Thoracic aorta (tissue), 2 donors: ENCODE measurements around the gene P2RX3. TPM values are rescaled to one million over a fixed set of nuclear protein-coding genes. Genes with fewer than 3 reads are reported as not detected.
A peak's percentile ranks its signal among the peaks of the same experiment; 100 is the strongest.

Experiments
- ATAC-seq: fragments of 150-250 bp; one replicate; pipeline ENCODE4 v1.8.0; 2017; ENCODE audit warnings: low read depth; ENCODE audit not compliant: insufficient number of reproducible peaks, low FRiP score
- DNase-seq: peaks from one replicate; pipeline ENCODE4 v3.0.0-alpha.2; 2020; ENCODE audit warnings: low spot score
- H3K27ac ChIP-seq, 2 donors: fragments of 200-600 bp; sonication (generic); 1 replicate in 1 of 2; 2 replicates in 1 of 2; pipeline ENCODE4 v1.5.1; 2016; ENCODE audit warnings: mild to moderate bottlenecking in 2 of 2, moderate library complexity in 2 of 2
- H3K27me3 ChIP-seq: fragments of 200-600 bp; sonication (generic); replicated peaks from 2 replicates; pipeline ENCODE4 v1.6.0; 2016; ENCODE audit warnings: mild to moderate bottlenecking; ENCODE audit not compliant: insufficient read depth
- H3K36me3 ChIP-seq: fragments of 200-600 bp; sonication (generic); one replicate; pipeline ENCODE4 v1.5.1; 2016
- H3K4me1 ChIP-seq, 2 donors: fragments of 200-600 bp; sonication (generic); 1 replicate in 1 of 2; 2 replicates in 1 of 2; pipeline versions ENCODE4 v1.5.1 to v1.6.0; 2016; ENCODE audit warnings: low read depth in 2 of 2, mild to moderate bottlenecking in 1 of 2; ENCODE audit not compliant: control insufficient read depth in 1 of 2
- H3K4me3 ChIP-seq: fragments of 200-600 bp; sonication (generic); 2 replicates; pipeline ENCODE4 v1.5.1; 2016; ENCODE audit warnings: mild to moderate bottlenecking
- H3K9me3 ChIP-seq: fragments of 200-600 bp; sonication (generic); 2 replicates; pipeline ENCODE4 v1.5.1; 2016
- CTCF ChIP-seq: fragments of 200-600 bp; sonication (generic); IDR thresholded peaks from one replicate; pipeline ENCODE4 v1.5.1; 2019; ENCODE audit warnings: antibody characterized with exemption
- total RNA-seq, 2 donors: library from RNA; depleted of rRNA; stranded (reverse); fragments of >200 nt; gene quantifications; one replicate each; pipeline versions ENCODE4 v1.1.0 to v1.2.3, GENCODE V29; 2016

The P2RX3 gene
- total RNA-seq, 2 donors from 2014 or later: not detected

- H3K27me3 ChIP-seq: no peaks in the 10 kb centered on the region
- peak overlapping the region; percentile 89 for H3K4me3 ChIP-seq
- peaks cover 17% of the 10 kb centered on the region for H3K36me3 ChIP-seq
- H3K9me3 ChIP-seq: no peaks in the 10 kb centered on the region
- ATAC-seq (no peak), DNase-seq (no peak)
- H3K4me1 ChIP-seq: peaks cover 10 to 48% of the 10 kb centered on the region in 2 donors
- peak overlapping the region; percentile 83 to 90 for H3K27ac ChIP-seq
- TF ChIP-seq CTCF: no peak
Observed at GRCh38 chr11:57323855-57324153, 14.3 kb upstream of the P2RX3 start.

GRCh38 chr11:57324154-57324885 is 13.8 kb upstream of the P2RX3 start:
- Histone ChIP-seq H3K27me3 (no peaks in the 10 kb centered on the region), H3K9me3 (no peaks in the 10 kb centered on the region), H3K4me3 (peak overlapping the region; percentile 89), H3K27ac (peak overlapping the region; percentile 85 to 90), H3K4me1 (peaks cover 10 to 43% of the 10 kb centered on the region in 2 donors), H3K36me3 (peaks cover 20% of the 10 kb centered on the region)
- ATAC-seq (no peak), DNase-seq (no peak)
- no peak for TF ChIP-seq CTCF

- no peak for TF ChIP-seq CTCF
- peak within 1 kb of the TSS; percentile 85 to 90 for H3K27ac ChIP-seq
- H3K36me3 ChIP-seq: peaks cover 26% of the 10 kb centered on the region
- no peaks in the 10 kb centered on the region for H3K9me3 ChIP-seq
- H3K4me1 ChIP-seq: peaks cover 10 to 37% of the 10 kb centered on the region in 2 donors
- DNase-seq (peak; percentile 93), ATAC-seq (peak; percentile 55)
- H3K4me3 ChIP-seq: peak within 1 kb of the TSS; percentile 89
- no peaks in the 10 kb centered on the region for H3K27me3 ChIP-seq
Observed at GRCh38 chr11:57324886-57325734, 13.0 kb upstream of the P2RX3 start, which contains the start of gene TNKS1BP1. Gene TNKS1BP1, minus strand, starts transcription at chr11:57324952. Its CDS starts 3,067 bp downstream, at chr11:57321885.

- TF ChIP-seq CTCF: no peak
- DNase-seq: no peak
- H3K4me1 ChIP-seq: peaks cover 10 to 31% of the 10 kb centered on the region in 2 donors
- peak overlapping the region; percentile 85 to 90 for H3K27ac ChIP-seq
- no peak for ATAC-seq
- no peaks in the 10 kb centered on the region for H3K9me3 ChIP-seq
- peaks cover 28% of the 10 kb centered on the region for H3K36me3 ChIP-seq
- peak overlapping the region; percentile 89 for H3K4me3 ChIP-seq
- no peaks in the 10 kb centered on the region for H3K27me3 ChIP-seq
Observed at GRCh38 chr11:57325735-57326048, 12.5 kb upstream of the P2RX3 start.

- DNase-seq: no peak
- ATAC-seq: no peak
- Histone ChIP-seq H3K36me3 (peaks cover 49% of the 10 kb centered on the region), H3K27ac (peak overlapping the region in 1 of 2 donors; percentile 19), H3K4me1 (peaks cover 10 to 19% of the 10 kb centered on the region in 2 donors), H3K9me3 (no peaks in the 10 kb centered on the region), H3K4me3 (no peak overlapping the region), H3K27me3 (no peaks in the 10 kb centered on the region)
- no peak for TF ChIP-seq CTCF
Observed at GRCh38 chr11:57327721-57328120, 10.4 kb upstream of the P2RX3 start.
